DMS114 treated with DMSO at 0.1 percent for 48 hours (cell line): ENCODE measurements around the gene AGPAT4.

Experiments used
- DNase-seq: peaks from one replicate; lab custom pipeline; 2025; ENCODE audit not compliant: unreplicated experiment; lab: John Stamatoyannopoulos, UW

AGPAT4 gene

GRCh38 chr6:161082215-161082614, 191.6 kb downstream of the AGPAT4 start:
- no peak for DNase-seq

GRCh38 chr6:161080263-161080970, 193.4 kb downstream of the AGPAT4 start:
- no peak for DNase-seq
